ENCODE results near the gene CACNA2D3.

The CACNA2D3 gene

GRCh38 chr3:54954521-54954920 lies 832.2 kb downstream of the CACNA2D3 start:
- H3K9me3 ChIP-seq (ENCODE audit: severe bottlenecking): no peaks in the 10 kb centered on the region
- no peaks in the 10 kb centered on the region for H3K27me3 ChIP-seq (ENCODE audit: insufficient read depth, low read depth, severe bottlenecking)
- no peak for TF ChIP-seq CTCF (IDR thresholded peaks at IDR 0.05; ENCODE audit: low read depth, low read length)
- DNase-seq: no peak
- no peaks in the 10 kb centered on the region for H3K36me3 ChIP-seq
- no peak overlapping the region for H3K27ac ChIP-seq
- no peak overlapping the region for H3K4me3 ChIP-seq (ENCODE audit: low read depth, low read length)

GRCh38 chr3:54955496-54955895 lies 833.1 kb downstream of the CACNA2D3 start:
- H3K36me3 ChIP-seq: no peaks in the 10 kb centered on the region
- no peak overlapping the region for H3K27ac ChIP-seq
- H3K4me3 ChIP-seq (ENCODE audit: low read depth, low read length): no peak overlapping the region
- TF ChIP-seq CTCF (IDR thresholded peaks at IDR 0.05; ENCODE audit: low read depth, low read length): no peak
- no peak for DNase-seq
- no peaks in the 10 kb centered on the region for H3K9me3 ChIP-seq (ENCODE audit: severe bottlenecking)
- no peaks in the 10 kb centered on the region for H3K27me3 ChIP-seq (ENCODE audit: insufficient read depth, low read depth, severe bottlenecking)

GRCh38 chr3:54955941-54956340 lies 833.6 kb downstream of the CACNA2D3 start:
- Histone ChIP-seq H3K4me3 (ENCODE audit: low read depth, low read length) (no peak overlapping the region), H3K9me3 (ENCODE audit: severe bottlenecking) (no peaks in the 10 kb centered on the region), H3K36me3 (no peaks in the 10 kb centered on the region), H3K27me3 (ENCODE audit: insufficient read depth, low read depth, severe bottlenecking) (no peaks in the 10 kb centered on the region), H3K27ac (no peak overlapping the region)
- no peak for TF ChIP-seq CTCF (IDR thresholded peaks at IDR 0.05; ENCODE audit: low read depth, low read length)
- no peak for DNase-seq

GRCh38 chr3:54957711-54958110 lies 835.4 kb downstream of the CACNA2D3 start:
- H3K9me3 ChIP-seq (ENCODE audit: severe bottlenecking): no peaks in the 10 kb centered on the region
- no peaks in the 10 kb centered on the region for H3K36me3 ChIP-seq
- DNase-seq: no peak
- no peak for TF ChIP-seq CTCF (IDR thresholded peaks at IDR 0.05; ENCODE audit: low read depth, low read length)
- no peaks in the 10 kb centered on the region for H3K27me3 ChIP-seq (ENCODE audit: insufficient read depth, low read depth, severe bottlenecking)
- H3K4me3 ChIP-seq (ENCODE audit: low read depth, low read length): no peak overlapping the region
- H3K27ac ChIP-seq: no peak overlapping the region

- DNase-seq: no peak
- no peak overlapping the region for H3K4me3 ChIP-seq (ENCODE audit: low read depth, low read length)
- no peak for TF ChIP-seq CTCF (IDR thresholded peaks at IDR 0.05; ENCODE audit: low read depth, low read length)
- H3K36me3 ChIP-seq: no peaks in the 10 kb centered on the region
- H3K9me3 ChIP-seq (ENCODE audit: severe bottlenecking): no peaks in the 10 kb centered on the region
- no peaks in the 10 kb centered on the region for H3K27me3 ChIP-seq (ENCODE audit: insufficient read depth, low read depth, severe bottlenecking)
- no peak overlapping the region for H3K27ac ChIP-seq
These were observed 837.7 kb downstream of the CACNA2D3 start for GRCh38 chr3:54960082-54960481.

GRCh38 chr3:54960701-54961100 lies 838.3 kb downstream of the CACNA2D3 start:
- no peak overlapping the region for H3K27ac ChIP-seq
- H3K27me3 ChIP-seq (ENCODE audit: insufficient read depth, low read depth, severe bottlenecking): no peaks in the 10 kb centered on the region
- H3K4me3 ChIP-seq (ENCODE audit: low read depth, low read length): no peak overlapping the region
- no peak for DNase-seq
- no peaks in the 10 kb centered on the region for H3K9me3 ChIP-seq (ENCODE audit: severe bottlenecking)
- TF ChIP-seq CTCF (IDR thresholded peaks at IDR 0.05; ENCODE audit: low read depth, low read length): no peak
- no peaks in the 10 kb centered on the region for H3K36me3 ChIP-seq

Data from WERI-Rb-1 (cell line).